Thoracic aorta (tissue), 2 donors: ENCODE data around the gene ZNF736. TPM values are rescaled to one million over a fixed set of nuclear protein-coding genes. Genes with fewer than 3 reads are reported as not detected.
"Not testable (repeated sequence)": the region's sequence is repeated elsewhere in the genome, so short reads cannot be mapped to it uniquely, and the experiment has no call there.

ENCODE experiments used
- ATAC-seq: fragments of 150-250 bp; one replicate; pipeline ENCODE4 v1.8.0; 2017; ENCODE audit warnings: low read depth; ENCODE audit not compliant: insufficient number of reproducible peaks, low FRiP score
- DNase-seq: peaks from one replicate; pipeline ENCODE4 v3.0.0-alpha.2; 2020; ENCODE audit warnings: low spot score
- H3K27ac ChIP-seq, 2 donors: fragments of 200-600 bp; sonication (generic); 1 replicate in 1 of 2; 2 replicates in 1 of 2; pipeline ENCODE4 v1.5.1; 2016; ENCODE audit warnings: mild to moderate bottlenecking in 2 of 2, moderate library complexity in 2 of 2
- H3K27me3 ChIP-seq: fragments of 200-600 bp; sonication (generic); replicated peaks from 2 replicates; pipeline ENCODE4 v1.6.0; 2016; ENCODE audit warnings: mild to moderate bottlenecking; ENCODE audit not compliant: insufficient read depth
- H3K36me3 ChIP-seq: fragments of 200-600 bp; sonication (generic); one replicate; pipeline ENCODE4 v1.5.1; 2016
- H3K4me1 ChIP-seq, 2 donors: fragments of 200-600 bp; sonication (generic); 1 replicate in 1 of 2; 2 replicates in 1 of 2; pipeline versions ENCODE4 v1.5.1 to v1.6.0; 2016; ENCODE audit warnings: low read depth in 2 of 2, mild to moderate bottlenecking in 1 of 2; ENCODE audit not compliant: control insufficient read depth in 1 of 2
- H3K4me3 ChIP-seq: fragments of 200-600 bp; sonication (generic); 2 replicates; pipeline ENCODE4 v1.5.1; 2016; ENCODE audit warnings: mild to moderate bottlenecking
- H3K9me3 ChIP-seq: fragments of 200-600 bp; sonication (generic); 2 replicates; pipeline ENCODE4 v1.5.1; 2016
- CTCF ChIP-seq: fragments of 200-600 bp; sonication (generic); IDR thresholded peaks from one replicate; pipeline ENCODE4 v1.5.1; 2019; ENCODE audit warnings: antibody characterized with exemption
- total RNA-seq, 2 donors: library from RNA; depleted of rRNA; stranded (reverse); fragments of >200 nt; gene quantifications; one replicate each; pipeline versions ENCODE4 v1.1.0 to v1.2.3, GENCODE V29; 2016

ZNF736 gene
- total RNA-seq, 2 donors from 2014 or later, result 14.2 to 17.1 TPM

- Histone ChIP-seq H3K4me3 (peak overlapping the region; percentile 83), H3K27me3 (no peaks in the 10 kb centered on the region), H3K9me3 (no peaks in the 10 kb centered on the region), H3K36me3 (no peaks in the 10 kb centered on the region), H3K4me1 (peaks cover 8 to 18% of the 10 kb centered on the region in 2 donors), H3K27ac (no peak overlapping the region)
- no peak for DNase-seq
- ATAC-seq, result no peak
- TF ChIP-seq CTCF, result no peak
Measured at GRCh38 chr7:64314566-64314965, 805 bp downstream of the ZNF736 start.

- peaks cover 8 to 18% of the 10 kb centered on the region in 2 donors for H3K4me1 ChIP-seq
- H3K27ac ChIP-seq, DNase-seq, H3K27me3 ChIP-seq, ATAC-seq, H3K9me3 ChIP-seq, H3K36me3 ChIP-seq, H3K4me3 ChIP-seq: not testable (repeated sequence)
Measured at GRCh38 chr7:64316031-64316742, 2.4 kb downstream of the ZNF736 start.

GRCh38 chr7:64320547-64321513 is 7.1 kb downstream of the ZNF736 start:
- no peak for TF ChIP-seq CTCF
- H3K9me3 ChIP-seq, result no peaks in the 10 kb centered on the region
- H3K4me1 ChIP-seq, result no peaks in the 10 kb centered on the region
- H3K27ac ChIP-seq, result no peak overlapping the region
- H3K27me3 ChIP-seq, result no peaks in the 10 kb centered on the region
- H3K4me3 ChIP-seq, result no peak overlapping the region
- DNase-seq (no peak), ATAC-seq (no peak)
- H3K36me3 ChIP-seq, result no peaks in the 10 kb centered on the region

- not testable (repeated sequence) for DNase-seq, H3K27me3 ChIP-seq, H3K4me1 ChIP-seq, H3K36me3 ChIP-seq, H3K4me3 ChIP-seq, ATAC-seq, H3K27ac ChIP-seq
- H3K9me3 ChIP-seq, result peaks cover 14% of the 10 kb centered on the region
Measured at GRCh38 chr7:64324166-64324565, 10.4 kb downstream of the ZNF736 start.

- DNase-seq, ATAC-seq, H3K27me3 ChIP-seq, H3K27ac ChIP-seq, H3K4me1 ChIP-seq, H3K36me3 ChIP-seq: not testable (repeated sequence)
- Histone ChIP-seq H3K4me3 (peak overlapping the region; percentile 9), H3K9me3 (peaks cover 97% of the 10 kb centered on the region)
Measured at GRCh38 chr7:64348713-64349210, 35.0 kb downstream of the ZNF736 start.

- H3K9me3 ChIP-seq, result peaks cover 52% of the 10 kb centered on the region
Measured at GRCh38 chr7:64359543-64359942, 45.8 kb downstream of the ZNF736 start.

More at GRCh38 chr7:64359543-64359942, 45.8 kb downstream of the ZNF736 start:
- no peaks in the 10 kb centered on the region for H3K4me1 ChIP-seq
- TF ChIP-seq CTCF, result no peak
- H3K27me3 ChIP-seq, result no peaks in the 10 kb centered on the region
- no peak overlapping the region for H3K4me3 ChIP-seq
- no peak overlapping the region for H3K27ac ChIP-seq
- no peak for DNase-seq
- H3K36me3 ChIP-seq, result no peaks in the 10 kb centered on the region
- ATAC-seq, result no peak
